Gastrocnemius medialis (tissue), 4 donors: ENCODE measurements around the gene MORN1.

ENCODE experiments used
- POLR2A ChIP-seq, 2 donors: fragments of 450-650 bp; IDR thresholded peaks; one replicate each; pipeline ENCODE4 v1.6.1; 2017; ENCODE audit warnings: antibody characterized with exemption in 2 of 2, mild to moderate bottlenecking in 2 of 2, moderate library complexity in 2 of 2
- TF ChIP-seq, protein P1 (sequence below), 5 experiments: fragments of 450-650 bp in 3 of 5; fragments of 200-600 bp in 2 of 5; sonication (generic) in 2 of 5; IDR thresholded peaks in 4 of 5; conservative IDR thresholded peaks in 1 of 5; 1 replicate in 4 of 5; 2 replicates in 1 of 5; pipeline ENCODE4 v1.5.1; 2016 to 2019; ENCODE audit warnings: antibody characterized with exemption in 5 of 5, mild to moderate bottlenecking in 3 of 5, moderate library complexity in 3 of 5

DNA sequence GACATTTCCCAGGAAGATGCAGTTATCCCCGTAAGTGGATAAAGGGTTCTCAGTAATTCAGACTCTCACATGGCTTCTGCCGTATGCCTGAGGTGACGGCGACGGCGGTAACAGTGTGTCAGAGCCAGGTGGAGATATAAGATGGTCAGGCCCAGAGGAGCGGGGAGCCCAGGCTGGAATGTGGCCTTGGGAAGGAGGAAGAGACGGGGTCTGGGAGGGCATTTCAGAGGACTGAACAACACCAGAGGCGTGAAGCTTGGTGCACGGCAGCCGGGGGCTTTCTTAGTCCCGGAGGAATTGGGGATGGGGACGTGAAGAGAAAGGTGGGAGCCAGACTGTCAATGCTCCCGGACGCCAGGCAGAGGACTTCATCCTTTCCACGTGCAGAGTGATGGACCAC is 1.3 kb upstream of the MORN1 start:
- TF ChIP-seq, protein P1, sequence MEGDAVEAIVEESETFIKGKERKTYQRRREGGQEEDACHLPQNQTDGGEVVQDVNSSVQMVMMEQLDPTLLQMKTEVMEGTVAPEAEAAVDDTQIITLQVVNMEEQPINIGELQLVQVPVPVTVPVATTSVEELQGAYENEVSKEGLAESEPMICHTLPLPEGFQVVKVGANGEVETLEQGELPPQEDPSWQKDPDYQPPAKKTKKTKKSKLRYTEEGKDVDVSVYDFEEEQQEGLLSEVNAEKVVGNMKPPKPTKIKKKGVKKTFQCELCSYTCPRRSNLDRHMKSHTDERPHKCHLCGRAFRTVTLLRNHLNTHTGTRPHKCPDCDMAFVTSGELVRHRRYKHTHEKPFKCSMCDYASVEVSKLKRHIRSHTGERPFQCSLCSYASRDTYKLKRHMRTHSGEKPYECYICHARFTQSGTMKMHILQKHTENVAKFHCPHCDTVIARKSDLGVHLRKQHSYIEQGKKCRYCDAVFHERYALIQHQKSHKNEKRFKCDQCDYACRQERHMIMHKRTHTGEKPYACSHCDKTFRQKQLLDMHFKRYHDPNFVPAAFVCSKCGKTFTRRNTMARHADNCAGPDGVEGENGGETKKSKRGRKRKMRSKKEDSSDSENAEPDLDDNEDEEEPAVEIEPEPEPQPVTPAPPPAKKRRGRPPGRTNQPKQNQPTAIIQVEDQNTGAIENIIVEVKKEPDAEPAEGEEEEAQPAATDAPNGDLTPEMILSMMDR (IDR thresholded peaks at IDR 0.05 in 4 of 5, conservative IDR thresholded peaks at IDR 0.05 in 1 of 5): no peak
- TF ChIP-seq POLR2A (IDR thresholded peaks at IDR 0.05): no peak
